Measurements from ENCODE around the gene B3GNT9. TPM values are rescaled to one million over a fixed set of nuclear protein-coding genes. Genes with fewer than 3 reads are reported as not detected.

Gene B3GNT9
- total RNA-seq, 4 donors from 2014 or later: 52.0 to 103 (median 85.7) TPM

- WGBS, 2 donors: 84 to 91% methylated on average over 7 of the region's 7 CpGs
- no peak overlapping the region for H3K27ac ChIP-seq
- peaks cover 33 to 35% of the 10 kb centered on the region in 2 donors for H3K36me3 ChIP-seq
- H3K4me3 ChIP-seq (replicated peaks in 1 of 3): no peak overlapping the region
- TF ChIP-seq POLR2A (IDR thresholded peaks at IDR 0.05) (no peak), CTCF (IDR thresholded peaks at IDR 0.05) (no peak)
- H3K27me3 ChIP-seq: no peaks in the 10 kb centered on the region
- intact Hi-C loops (cut with DNase I): no loop called here
- no peaks in the 10 kb centered on the region for H3K9me3 ChIP-seq
- H3K4me1 ChIP-seq: peaks cover 7 to 29% of the 10 kb centered on the region in 2 donors
- DNase-seq: no peak
Measured at GRCh38 chr16:67146523-67147357, 4.1 kb downstream of the B3GNT9 start.

GRCh38 chr16:67145746-67146145 lies 5.1 kb downstream of the B3GNT9 start:
- no peaks in the 10 kb centered on the region for H3K9me3 ChIP-seq
- no peaks in the 10 kb centered on the region for H3K27me3 ChIP-seq
- TF ChIP-seq CTCF (IDR thresholded peaks at IDR 0.05): no peak
- TF ChIP-seq POLR2A (IDR thresholded peaks at IDR 0.05): no peak
- intact Hi-C loops (cut with DNase I): no loop called here
- DNase-seq: no peak
- WGBS, 2 donors: 72 to 80% methylated on average over 2 of the region's 2 CpGs
- H3K4me3 ChIP-seq (replicated peaks in 1 of 3): no peak overlapping the region
- H3K27ac ChIP-seq: no peak overlapping the region
- H3K4me1 ChIP-seq: peaks cover 7 to 21% of the 10 kb centered on the region in 2 donors
- peaks cover 42 to 44% of the 10 kb centered on the region in 2 donors for H3K36me3 ChIP-seq

- Histone ChIP-seq H3K27ac (no peak overlapping the region), H3K9me3 (no peaks in the 10 kb centered on the region), H3K27me3 (no peaks in the 10 kb centered on the region), H3K36me3 (peaks cover 47 to 51% of the 10 kb centered on the region in 2 donors), H3K4me3 (replicated peaks in 1 of 3) (no peak overlapping the region), H3K4me1 (peaks cover 7 to 16% of the 10 kb centered on the region in 2 donors)
- DNase-seq: no peak
- WGBS, 2 donors: 96 to 100% methylated on average over 2 of the region's 2 CpGs
- no peak for TF ChIP-seq POLR2A (IDR thresholded peaks at IDR 0.05)
- no peak for TF ChIP-seq CTCF (IDR thresholded peaks at IDR 0.05)
- intact Hi-C loops (cut with DNase I): no loop called here
Measured at GRCh38 chr16:67144943-67145342, 5.9 kb downstream of the B3GNT9 start.

- 94 to 95% methylated on average over 4 to 7 of the region's 9 CpGs for WGBS, 2 donors
- Histone ChIP-seq H3K4me1 (peaks cover 2 to 7% of the 10 kb centered on the region in 2 donors), H3K4me3 (replicated peaks in 1 of 3) (no peak overlapping the region), H3K36me3 (peaks cover 51 to 54% of the 10 kb centered on the region in 2 donors), H3K9me3 (no peaks in the 10 kb centered on the region), H3K27me3 (no peaks in the 10 kb centered on the region), H3K27ac (no peak overlapping the region)
- DNase-seq: no peak
- TF ChIP-seq POLR2A (IDR thresholded peaks at IDR 0.05): no peak
- TF ChIP-seq CTCF (IDR thresholded peaks at IDR 0.05): no peak
- intact Hi-C loops (cut with DNase I): no loop called here
Measured at GRCh38 chr16:67142342-67142741, 8.5 kb downstream of the B3GNT9 start.

- Histone ChIP-seq H3K27ac (no peak overlapping the region), H3K9me3 (no peaks in the 10 kb centered on the region), H3K4me1 (no peaks in the 10 kb centered on the region), H3K4me3 (replicated peaks in 1 of 3) (no peak overlapping the region), H3K27me3 (no peaks in the 10 kb centered on the region), H3K36me3 (peaks cover 51 to 56% of the 10 kb centered on the region in 2 donors)
- no peak for TF ChIP-seq CTCF (IDR thresholded peaks at IDR 0.05)
- TF ChIP-seq POLR2A (IDR thresholded peaks at IDR 0.05): no peak
- intact Hi-C loops (cut with DNase I): no loop called here
- DNase-seq: no peak
- 92 to 100% methylated on average over 2 to 5 of the region's 13 CpGs for WGBS, 2 donors
Measured at GRCh38 chr16:67141391-67141790, 9.4 kb downstream of the B3GNT9 start.
